Lower leg skin (tissue), 3 donors: ENCODE data around the gene AEBP1.

ENCODE experiments used
- CTCF ChIP-seq, 3 donors: fragments of 450-650 bp; IDR thresholded peaks; one replicate each; pipeline ENCODE4 v1.5.1; 2016; ENCODE audit warnings: antibody characterized with exemption in 3 of 3, mild to moderate bottlenecking in 3 of 3, moderate library complexity in 2 of 3
- POLR2A ChIP-seq, 2 donors: fragments of 450-650 bp; IDR thresholded peaks; one replicate each; pipeline ENCODE4 v1.6.1; 2016 to 2017; ENCODE audit warnings: antibody characterized with exemption in 2 of 2, mild to moderate bottlenecking in 1 of 2, moderate library complexity in 1 of 2

- TF ChIP-seq POLR2A (IDR thresholded peaks at IDR 0.05) = no peak
- no peak for TF ChIP-seq CTCF (IDR thresholded peaks at IDR 0.05)
These were observed 54.9 kb downstream of the AEBP1 start for GRCh38 chr7:44158873-44159631.
